ENCODE data around the gene NTM. TPM values are rescaled to one million over a fixed set of nuclear protein-coding genes. Genes with fewer than 3 reads are reported as not detected.

The NTM gene
- total and polyA plus RNA-seq, 12 donors: 0.43 to 3.0 (median 1.3) TPM

- H3K9me3 ChIP-seq: no peaks in the 10 kb centered on the region
- peaks cover 0 to 9% (median 0%) of the 10 kb centered on the region in 7 donors for H3K27me3 ChIP-seq
- H3K4me3 ChIP-seq: no peak overlapping the region
- no peaks in the 10 kb centered on the region for H3K36me3 ChIP-seq
- intact Hi-C loops (cut with DNase I): no loop called here
- 34 to 51% methylated on average over 4 of the region's 4 CpGs for WGBS, 2 donors
- H3K4me1 ChIP-seq: no peaks in the 10 kb centered on the region
- no peak overlapping the region for H3K27ac ChIP-seq
- TF ChIP-seq, protein P1, sequence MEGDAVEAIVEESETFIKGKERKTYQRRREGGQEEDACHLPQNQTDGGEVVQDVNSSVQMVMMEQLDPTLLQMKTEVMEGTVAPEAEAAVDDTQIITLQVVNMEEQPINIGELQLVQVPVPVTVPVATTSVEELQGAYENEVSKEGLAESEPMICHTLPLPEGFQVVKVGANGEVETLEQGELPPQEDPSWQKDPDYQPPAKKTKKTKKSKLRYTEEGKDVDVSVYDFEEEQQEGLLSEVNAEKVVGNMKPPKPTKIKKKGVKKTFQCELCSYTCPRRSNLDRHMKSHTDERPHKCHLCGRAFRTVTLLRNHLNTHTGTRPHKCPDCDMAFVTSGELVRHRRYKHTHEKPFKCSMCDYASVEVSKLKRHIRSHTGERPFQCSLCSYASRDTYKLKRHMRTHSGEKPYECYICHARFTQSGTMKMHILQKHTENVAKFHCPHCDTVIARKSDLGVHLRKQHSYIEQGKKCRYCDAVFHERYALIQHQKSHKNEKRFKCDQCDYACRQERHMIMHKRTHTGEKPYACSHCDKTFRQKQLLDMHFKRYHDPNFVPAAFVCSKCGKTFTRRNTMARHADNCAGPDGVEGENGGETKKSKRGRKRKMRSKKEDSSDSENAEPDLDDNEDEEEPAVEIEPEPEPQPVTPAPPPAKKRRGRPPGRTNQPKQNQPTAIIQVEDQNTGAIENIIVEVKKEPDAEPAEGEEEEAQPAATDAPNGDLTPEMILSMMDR (IDR thresholded peaks at IDR 0.05): no peak
- ATAC-seq (no peak), DNase-seq (no peak)
These were observed 638.5 kb downstream of the NTM start for GRCh38 chr11:132008872-132009271.

GRCh38 chr11:132020001-132020400 is 649.6 kb downstream of the NTM start:
- Histone ChIP-seq H3K36me3 (no peaks in the 10 kb centered on the region), H3K9me3 (peaks cover 0 to 17% (median 0%) of the 10 kb centered on the region in 11 donors), H3K4me1 (peaks cover 0 to 20% (median 7%) of the 10 kb centered on the region in 9 donors), H3K27ac (no peak overlapping the region), H3K4me3 (no peak overlapping the region), H3K27me3 (no peaks in the 10 kb centered on the region)
- TF ChIP-seq, protein P1 (IDR thresholded peaks at IDR 0.05): no peak
- ATAC-seq: no peak
- DNase-seq: no peak
- intact Hi-C loops (cut with DNase I): loop anchor here in 1 of 10 donors (10.0 kb wide), 1 partner anchor 105 kb away; no protein-coding TSS in a partner anchor
- 94 to 100% methylated on average over 1 of the region's 1 CpG for WGBS, 2 donors

GRCh38 chr11:132022285-132022684 is 651.9 kb downstream of the NTM start:
- peak overlapping the region in 1 of 10 donors; percentile 20 for H3K27ac ChIP-seq
- ATAC-seq (peak; percentile 28 to 86 (median 55)), DNase-seq (no peak)
- TF ChIP-seq, protein P1 (IDR thresholded peaks at IDR 0.05): no peak
- H3K4me1 ChIP-seq: peaks cover 0 to 20% (median 7%) of the 10 kb centered on the region in 9 donors
- WGBS, 2 donors: 41 to 55% methylated on average over 5 of the region's 5 CpGs
- H3K9me3 ChIP-seq: peaks cover 0 to 8% (median 0%) of the 10 kb centered on the region in 11 donors
- intact Hi-C loops (cut with DNase I): loop anchor here in 1 of 10 donors (10.0 kb wide), 1 partner anchor 103 kb away; no protein-coding TSS in a partner anchor
- no peaks in the 10 kb centered on the region for H3K36me3 ChIP-seq
- no peaks in the 10 kb centered on the region for H3K27me3 ChIP-seq
- H3K4me3 ChIP-seq: no peak overlapping the region

GRCh38 chr11:132022733-132023478 is 652.5 kb downstream of the NTM start:
- H3K4me3 ChIP-seq: no peak overlapping the region
- no peaks in the 10 kb centered on the region for H3K36me3 ChIP-seq
- no peak overlapping the region for H3K27ac ChIP-seq
- H3K9me3 ChIP-seq: peaks cover 0 to 8% (median 0%) of the 10 kb centered on the region in 11 donors
- DNase-seq: no peak
- peaks cover 0 to 20% (median 7%) of the 10 kb centered on the region in 9 donors for H3K4me1 ChIP-seq
- H3K27me3 ChIP-seq: no peaks in the 10 kb centered on the region
- intact Hi-C loops (cut with DNase I): loop anchor here in 1 of 10 donors (10.0 kb wide), 1 partner anchor 102 kb away; no protein-coding TSS in a partner anchor
- peak in 1 of 8 donors; percentile 25 for ATAC-seq
- 32 to 40% methylated on average over 6 of the region's 6 CpGs for WGBS, 2 donors
- TF ChIP-seq, protein P1 (IDR thresholded peaks at IDR 0.05): no peak
